GM23338 (cell line): ENCODE results near the gene CIAPIN1. TPM values are rescaled to one million over a fixed set of nuclear protein-coding genes. Genes with fewer than 3 reads are reported as not detected.

Experiments
- ATAC-seq: fragments of 200-7000 bp; cut with Tn5 transposase; 3 replicates; pipeline ENCODE4 v1.9.1; 2020
- DNase-seq: peaks from one replicate; pipeline ENCODE4 v3.0.0-alpha.2; 2015; ENCODE audit warnings: low spot score
- H2AFZ ChIP-seq: fragments of 200-600 bp; sonication (generic); 2 replicates; pipeline ENCODE4 v1.8.0; 2016; ENCODE audit warnings: antibody characterized with exemption, mild to moderate bottlenecking, moderate library complexity
- H3F3A ChIP-seq: fragments of 200-600 bp; sonication (generic); replicated peaks from 2 replicates; pipeline ENCODE4 v1.8.0; 2017; ENCODE audit warnings: antibody characterized with exemption, mixed run types, low read depth
- H3K27ac ChIP-seq: fragments of 200-600 bp; sonication (generic); 2 replicates; pipeline ENCODE4 v1.6.1; 2016; ENCODE audit warnings: low read depth
- H3K27me3 ChIP-seq: fragments of 200-600 bp; sonication (generic); 2 replicates; pipeline ENCODE4 v1.8.0; 2016; ENCODE audit warnings: mild to moderate bottlenecking, mixed run types, moderate library complexity; ENCODE audit not compliant: insufficient read depth
- H3K36me3 ChIP-seq: fragments of 200-600 bp; sonication (generic); 2 replicates; pipeline ENCODE4 v1.8.0; 2016; ENCODE audit warnings: mild to moderate bottlenecking; ENCODE audit not compliant: insufficient read depth
- H3K4me1 ChIP-seq: fragments of 200-600 bp; sonication (generic); 2 replicates; pipeline ENCODE4 v1.8.0; 2016; ENCODE audit warnings: mild to moderate bottlenecking, moderate library complexity; ENCODE audit not compliant: insufficient read depth
- H3K4me2 ChIP-seq: fragments of 200-600 bp; sonication (generic); 2 replicates; pipeline ENCODE4 v1.7.1; 2017; ENCODE audit warnings: mixed run types
- H3K4me3 ChIP-seq: fragments of 200-600 bp; sonication (generic); 2 replicates; pipeline ENCODE4 v1.6.1; 2016; ENCODE audit warnings: mixed run types
- H3K79me2 ChIP-seq: fragments of 200-600 bp; sonication (generic); replicated peaks from 2 replicates; pipeline ENCODE4 v1.8.0; 2017; ENCODE audit warnings: mild to moderate bottlenecking; ENCODE audit not compliant: insufficient read depth
- H3K9me2 ChIP-seq: fragments of 200-600 bp; sonication (generic); 2 replicates; pipeline ENCODE4 v1.8.0; 2017; ENCODE audit not compliant: insufficient read depth
- H4K20me1 ChIP-seq: fragments of 200-600 bp; sonication (generic); replicated peaks from 2 replicates; pipeline ENCODE4 v1.8.0; 2017; ENCODE audit warnings: mild to moderate bottlenecking; ENCODE audit not compliant: insufficient read depth
- H3K27ac Mint-ChIP-seq: 2 replicates; pipeline ENCODE4 v1.8.0; 2020; ENCODE audit warnings: inconsistent platforms, mild to moderate bottlenecking, moderate library complexity, mixed read lengths
- H3K27me3 Mint-ChIP-seq: 3 replicates; pipeline ENCODE4 v1.8.0; 2022; ENCODE audit warnings: low read depth, mild to moderate bottlenecking, moderate library complexity, mixed read lengths, inconsistent platforms; ENCODE audit not compliant: insufficient read depth, poor library complexity
- H3K36me3 Mint-ChIP-seq: 3 replicates; pipeline ENCODE4 v1.8.0; 2021; ENCODE audit warnings: low read depth, mild to moderate bottlenecking, inconsistent platforms, moderate library complexity, mixed read lengths
- H3K4me1 Mint-ChIP-seq: 3 replicates; pipeline ENCODE4 v1.8.0; 2020; ENCODE audit warnings: mild to moderate bottlenecking, inconsistent platforms, mixed read lengths
- H3K4me3 Mint-ChIP-seq: 3 replicates; pipeline ENCODE4 v1.8.0; 2021; ENCODE audit warnings: moderate library complexity, mild to moderate bottlenecking, inconsistent platforms, mixed read lengths
- H3K9me3 Mint-ChIP-seq: 3 replicates; pipeline ENCODE4 v1.8.0; 2020; ENCODE audit warnings: moderate library complexity, mild to moderate bottlenecking, inconsistent platforms, mixed read lengths
- CREB1 ChIP-seq: fragments of 250-450 bp; sonication (Bioruptor Pico); IDR thresholded peaks from 2 replicates; pipeline ENCODE4 v1.5.0; 2020; ENCODE audit warnings: low read depth, mild to moderate bottlenecking, moderate library complexity
- EZH2 ChIP-seq: fragments of 200-600 bp; sonication (generic); IDR thresholded peaks from one replicate; pipeline ENCODE4 v1.8.0; 2017; ENCODE audit warnings: antibody characterized with exemption, mild to moderate bottlenecking, low read depth; ENCODE audit not compliant: unreplicated experiment
- EZH2phosphoT487 ChIP-seq: fragments of 200-600 bp; sonication (generic); IDR thresholded peaks from one replicate; pipeline ENCODE4 v1.8.1; 2018; ENCODE audit warnings: antibody characterized with exemption; ENCODE audit not compliant: unreplicated experiment
- JUNB ChIP-seq: IDR thresholded peaks from one replicate; pipeline ENCODE4 v1.6.1; 2016; ENCODE audit warnings: antibody characterized with exemption; ENCODE audit not compliant: unreplicated experiment
- NANOG ChIP-seq: IDR thresholded peaks from 2 replicates; pipeline ENCODE4 v1.6.1; 2016; ENCODE audit warnings: antibody characterized with exemption, borderline replicate concordance
- POLR2AphosphoS5 ChIP-seq: IDR thresholded peaks from 2 replicates; pipeline ENCODE4 v1.6.1; 2016; ENCODE audit warnings: antibody characterized with exemption, low read depth
- STAT1 ChIP-seq: IDR thresholded peaks from one replicate; pipeline ENCODE4 v1.6.1; 2016; ENCODE audit warnings: antibody characterized with exemption; ENCODE audit not compliant: unreplicated experiment
- ZNF114 ChIP-seq: fragments of 250-450 bp; sonication (Bioruptor Pico); IDR thresholded peaks from 2 replicates; pipeline ENCODE4 v1.5.0; 2020; ENCODE audit warnings: mild to moderate bottlenecking, moderate library complexity
- ZNF331 ChIP-seq: fragments of 250-450 bp; sonication (Bioruptor Pico); IDR thresholded peaks from 2 replicates; pipeline ENCODE4 v1.5.0; 2020; ENCODE audit warnings: low read depth, mild to moderate bottlenecking, moderate library complexity
- polyA plus RNA-seq: library from polyadenylated mRNA; unstranded; fragments of >200 nt; fragmentation: Nextera tagmentation; extraction: Ambion mirVana; gene quantifications from 2 replicates; pipeline ENCODE4 v1.2.1, GENCODE V29; 2016
- total RNA-seq: library from RNA; depleted of rRNA; stranded (reverse); fragments of >200 nt; shearing (Covaris generic); gene quantifications from 2 replicates; pipeline ENCODE4 v1.2.3, GENCODE V29; 2014
- TF ChIP-seq, protein P1 (sequence below): fragments of 250-450 bp; sonication (Bioruptor Pico); IDR thresholded peaks from 2 replicates; pipeline ENCODE4 v1.5.0; 2020; ENCODE audit warnings: mild to moderate bottlenecking, moderate library complexity
- TF ChIP-seq, protein P2 (sequence below), 2 experiments: fragments of 200-600 bp in 1 of 2; sonication (generic) in 1 of 2; conservative IDR thresholded peaks; 2 replicates each; pipeline versions ENCODE4 v1.5.1 to v1.6.1; 2016 to 2017; ENCODE audit warnings: antibody characterized with exemption in 2 of 2, low read depth in 2 of 2, mild to moderate bottlenecking in 2 of 2, moderate library complexity in 1 of 2
- TF ChIP-seq, protein P3 (sequence below): IDR thresholded peaks from 2 replicates; pipeline ENCODE4 v1.6.1; 2016; ENCODE audit warnings: antibody characterized with exemption
- TF ChIP-seq, protein P4 (sequence below): IDR thresholded peaks from one replicate; pipeline ENCODE4 v1.6.1; 2018; ENCODE audit warnings: antibody characterized with exemption; ENCODE audit not compliant: unreplicated experiment

Gene CIAPIN1
- total and polyA plus RNA-seq, 2 experiments from 2014 or later = 36.5 to 75.4 TPM

DNA sequence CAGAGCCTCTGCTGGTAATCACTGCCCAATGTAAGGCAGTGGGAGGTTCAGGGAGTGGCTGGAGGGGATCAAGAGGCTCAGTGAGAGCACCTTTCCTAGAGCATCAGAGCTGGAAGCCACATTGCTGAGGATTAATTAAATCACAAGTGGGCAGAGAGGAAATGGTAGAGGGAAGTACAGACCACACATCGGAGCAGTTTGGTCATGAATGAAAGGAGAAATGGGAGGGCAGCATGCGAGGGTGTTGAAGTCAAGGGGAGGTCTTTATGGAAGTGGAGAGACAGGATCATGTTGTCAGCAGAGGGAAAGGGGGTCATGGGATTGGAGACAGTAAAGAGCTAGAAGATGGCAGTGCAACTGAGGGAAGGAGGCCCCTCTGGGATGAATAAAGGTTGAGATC lies 40.3 kb downstream of the CIAPIN1 start:
- Histone ChIP-seq H3F3A (no peaks in the 10 kb centered on the region), H2AFZ (no peak overlapping the region), H3K27ac (no peak overlapping the region), H3K4me1 (no peaks in the 10 kb centered on the region), H4K20me1 (no peaks in the 10 kb centered on the region), H3K27me3 (no peaks in the 10 kb centered on the region), H3K36me3 (no peaks in the 10 kb centered on the region), H3K4me3 (no peak overlapping the region), H3K9me2 (0 out of 2 replicates have a peak, but pooled peaks cover 4% of the 10 kb centered on the region), H3K4me2 (no peak overlapping the region), H3K79me2 (no peaks in the 10 kb centered on the region)
- ATAC-seq (no peak), DNase-seq (no peak)
- Mint-ChIP-seq H3K4me1 (peaks cover 5% of the 10 kb centered on the region; the same call in 1 of the 3 replicates), H3K4me3 (no peak overlapping the region), H3K36me3 (no peaks in the 10 kb centered on the region), H3K9me3 (no peaks in the 10 kb centered on the region), H3K27ac (no peak overlapping the region), H3K27me3 (peaks cover 11% of the 10 kb centered on the region)
- TF ChIP-seq JUNB (no peak), EZH2 (no peak), CREB1 (CRISPR knock-in tag) (no peak), NANOG (no peak), STAT1 (no peak), EZH2phosphoT487 (no peak), ZNF331 (CRISPR knock-in tag) (no peak), ZNF114 (CRISPR knock-in tag) (no peak), POLR2AphosphoS5 (no peak)
- TF ChIP-seq, protein P1, sequence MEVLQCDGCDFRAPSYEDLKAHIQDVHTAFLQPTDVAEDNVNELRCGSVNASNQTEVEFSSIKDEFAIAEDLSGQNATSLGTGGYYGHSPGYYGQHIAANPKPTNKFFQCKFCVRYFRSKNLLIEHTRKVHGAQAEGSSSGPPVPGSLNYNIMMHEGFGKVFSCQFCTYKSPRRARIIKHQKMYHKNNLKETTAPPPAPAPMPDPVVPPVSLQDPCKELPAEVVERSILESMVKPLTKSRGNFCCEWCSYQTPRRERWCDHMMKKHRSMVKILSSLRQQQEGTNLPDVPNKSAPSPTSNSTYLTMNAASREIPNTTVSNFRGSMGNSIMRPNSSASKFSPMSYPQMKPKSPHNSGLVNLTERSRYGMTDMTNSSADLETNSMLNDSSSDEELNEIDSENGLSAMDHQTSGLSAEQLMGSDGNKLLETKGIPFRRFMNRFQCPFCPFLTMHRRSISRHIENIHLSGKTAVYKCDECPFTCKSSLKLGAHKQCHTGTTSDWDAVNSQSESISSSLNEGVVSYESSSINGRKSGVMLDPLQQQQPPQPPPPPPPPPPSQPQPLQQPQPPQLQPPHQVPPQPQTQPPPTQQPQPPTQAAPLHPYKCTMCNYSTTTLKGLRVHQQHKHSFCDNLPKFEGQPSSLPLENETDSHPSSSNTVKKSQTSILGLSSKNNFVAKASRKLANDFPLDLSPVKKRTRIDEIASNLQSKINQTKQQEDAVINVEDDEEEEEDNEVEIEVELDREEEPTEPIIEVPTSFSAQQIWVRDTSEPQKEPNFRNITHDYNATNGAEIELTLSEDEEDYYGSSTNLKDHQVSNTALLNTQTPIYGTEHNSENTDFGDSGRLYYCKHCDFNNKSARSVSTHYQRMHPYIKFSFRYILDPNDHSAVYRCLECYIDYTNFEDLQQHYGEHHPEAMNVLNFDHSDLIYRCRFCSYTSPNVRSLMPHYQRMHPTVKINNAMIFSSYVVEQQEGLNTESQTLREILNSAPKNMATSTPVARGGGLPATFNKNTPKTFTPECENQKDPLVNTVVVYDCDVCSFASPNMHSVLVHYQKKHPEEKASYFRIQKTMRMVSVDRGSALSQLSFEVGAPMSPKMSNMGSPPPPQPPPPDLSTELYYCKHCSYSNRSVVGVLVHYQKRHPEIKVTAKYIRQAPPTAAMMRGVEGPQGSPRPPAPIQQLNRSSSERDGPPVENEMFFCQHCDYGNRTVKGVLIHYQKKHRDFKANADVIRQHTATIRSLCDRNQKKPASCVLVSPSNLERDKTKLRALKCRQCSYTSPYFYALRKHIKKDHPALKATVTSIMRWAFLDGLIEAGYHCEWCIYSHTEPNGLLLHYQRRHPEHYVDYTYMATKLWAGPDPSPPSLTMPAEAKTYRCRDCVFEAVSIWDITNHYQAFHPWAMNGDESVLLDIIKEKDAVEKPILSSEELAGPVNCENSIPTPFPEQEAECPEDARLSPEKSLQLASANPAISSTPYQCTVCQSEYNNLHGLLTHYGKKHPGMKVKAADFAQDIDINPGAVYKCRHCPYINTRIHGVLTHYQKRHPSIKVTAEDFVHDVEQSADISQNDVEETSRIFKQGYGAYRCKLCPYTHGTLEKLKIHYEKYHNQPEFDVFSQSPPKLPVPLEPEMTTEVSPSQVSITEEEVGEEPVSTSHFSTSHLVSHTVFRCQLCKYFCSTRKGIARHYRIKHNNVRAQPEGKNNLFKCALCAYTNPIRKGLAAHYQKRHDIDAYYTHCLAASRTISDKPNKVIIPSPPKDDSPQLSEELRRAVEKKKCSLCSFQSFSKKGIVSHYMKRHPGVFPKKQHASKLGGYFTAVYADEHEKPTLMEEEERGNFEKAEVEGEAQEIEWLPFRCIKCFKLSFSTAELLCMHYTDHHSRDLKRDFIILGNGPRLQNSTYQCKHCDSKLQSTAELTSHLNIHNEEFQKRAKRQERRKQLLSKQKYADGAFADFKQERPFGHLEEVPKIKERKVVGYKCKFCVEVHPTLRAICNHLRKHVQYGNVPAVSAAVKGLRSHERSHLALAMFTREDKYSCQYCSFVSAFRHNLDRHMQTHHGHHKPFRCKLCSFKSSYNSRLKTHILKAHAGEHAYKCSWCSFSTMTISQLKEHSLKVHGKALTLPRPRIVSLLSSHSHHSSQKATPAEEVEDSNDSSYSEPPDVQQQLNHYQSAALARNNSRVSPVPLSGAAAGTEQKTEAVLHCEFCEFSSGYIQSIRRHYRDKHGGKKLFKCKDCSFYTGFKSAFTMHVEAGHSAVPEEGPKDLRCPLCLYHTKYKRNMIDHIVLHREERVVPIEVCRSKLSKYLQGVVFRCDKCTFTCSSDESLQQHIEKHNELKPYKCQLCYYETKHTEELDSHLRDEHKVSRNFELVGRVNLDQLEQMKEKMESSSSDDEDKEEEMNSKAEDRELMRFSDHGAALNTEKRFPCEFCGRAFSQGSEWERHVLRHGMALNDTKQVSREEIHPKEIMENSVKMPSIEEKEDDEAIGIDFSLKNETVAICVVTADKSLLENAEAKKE (CRISPR knock-in tag) = no peak
- TF ChIP-seq, protein P2, sequence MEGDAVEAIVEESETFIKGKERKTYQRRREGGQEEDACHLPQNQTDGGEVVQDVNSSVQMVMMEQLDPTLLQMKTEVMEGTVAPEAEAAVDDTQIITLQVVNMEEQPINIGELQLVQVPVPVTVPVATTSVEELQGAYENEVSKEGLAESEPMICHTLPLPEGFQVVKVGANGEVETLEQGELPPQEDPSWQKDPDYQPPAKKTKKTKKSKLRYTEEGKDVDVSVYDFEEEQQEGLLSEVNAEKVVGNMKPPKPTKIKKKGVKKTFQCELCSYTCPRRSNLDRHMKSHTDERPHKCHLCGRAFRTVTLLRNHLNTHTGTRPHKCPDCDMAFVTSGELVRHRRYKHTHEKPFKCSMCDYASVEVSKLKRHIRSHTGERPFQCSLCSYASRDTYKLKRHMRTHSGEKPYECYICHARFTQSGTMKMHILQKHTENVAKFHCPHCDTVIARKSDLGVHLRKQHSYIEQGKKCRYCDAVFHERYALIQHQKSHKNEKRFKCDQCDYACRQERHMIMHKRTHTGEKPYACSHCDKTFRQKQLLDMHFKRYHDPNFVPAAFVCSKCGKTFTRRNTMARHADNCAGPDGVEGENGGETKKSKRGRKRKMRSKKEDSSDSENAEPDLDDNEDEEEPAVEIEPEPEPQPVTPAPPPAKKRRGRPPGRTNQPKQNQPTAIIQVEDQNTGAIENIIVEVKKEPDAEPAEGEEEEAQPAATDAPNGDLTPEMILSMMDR (conservative IDR thresholded peaks at IDR 0.05; ENCODE audit: low read depth in 2 of 2) = no peak
- TF ChIP-seq, protein P3, sequence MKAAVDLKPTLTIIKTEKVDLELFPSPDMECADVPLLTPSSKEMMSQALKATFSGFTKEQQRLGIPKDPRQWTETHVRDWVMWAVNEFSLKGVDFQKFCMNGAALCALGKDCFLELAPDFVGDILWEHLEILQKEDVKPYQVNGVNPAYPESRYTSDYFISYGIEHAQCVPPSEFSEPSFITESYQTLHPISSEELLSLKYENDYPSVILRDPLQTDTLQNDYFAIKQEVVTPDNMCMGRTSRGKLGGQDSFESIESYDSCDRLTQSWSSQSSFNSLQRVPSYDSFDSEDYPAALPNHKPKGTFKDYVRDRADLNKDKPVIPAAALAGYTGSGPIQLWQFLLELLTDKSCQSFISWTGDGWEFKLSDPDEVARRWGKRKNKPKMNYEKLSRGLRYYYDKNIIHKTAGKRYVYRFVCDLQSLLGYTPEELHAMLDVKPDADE = no peak
- TF ChIP-seq, protein P4, sequence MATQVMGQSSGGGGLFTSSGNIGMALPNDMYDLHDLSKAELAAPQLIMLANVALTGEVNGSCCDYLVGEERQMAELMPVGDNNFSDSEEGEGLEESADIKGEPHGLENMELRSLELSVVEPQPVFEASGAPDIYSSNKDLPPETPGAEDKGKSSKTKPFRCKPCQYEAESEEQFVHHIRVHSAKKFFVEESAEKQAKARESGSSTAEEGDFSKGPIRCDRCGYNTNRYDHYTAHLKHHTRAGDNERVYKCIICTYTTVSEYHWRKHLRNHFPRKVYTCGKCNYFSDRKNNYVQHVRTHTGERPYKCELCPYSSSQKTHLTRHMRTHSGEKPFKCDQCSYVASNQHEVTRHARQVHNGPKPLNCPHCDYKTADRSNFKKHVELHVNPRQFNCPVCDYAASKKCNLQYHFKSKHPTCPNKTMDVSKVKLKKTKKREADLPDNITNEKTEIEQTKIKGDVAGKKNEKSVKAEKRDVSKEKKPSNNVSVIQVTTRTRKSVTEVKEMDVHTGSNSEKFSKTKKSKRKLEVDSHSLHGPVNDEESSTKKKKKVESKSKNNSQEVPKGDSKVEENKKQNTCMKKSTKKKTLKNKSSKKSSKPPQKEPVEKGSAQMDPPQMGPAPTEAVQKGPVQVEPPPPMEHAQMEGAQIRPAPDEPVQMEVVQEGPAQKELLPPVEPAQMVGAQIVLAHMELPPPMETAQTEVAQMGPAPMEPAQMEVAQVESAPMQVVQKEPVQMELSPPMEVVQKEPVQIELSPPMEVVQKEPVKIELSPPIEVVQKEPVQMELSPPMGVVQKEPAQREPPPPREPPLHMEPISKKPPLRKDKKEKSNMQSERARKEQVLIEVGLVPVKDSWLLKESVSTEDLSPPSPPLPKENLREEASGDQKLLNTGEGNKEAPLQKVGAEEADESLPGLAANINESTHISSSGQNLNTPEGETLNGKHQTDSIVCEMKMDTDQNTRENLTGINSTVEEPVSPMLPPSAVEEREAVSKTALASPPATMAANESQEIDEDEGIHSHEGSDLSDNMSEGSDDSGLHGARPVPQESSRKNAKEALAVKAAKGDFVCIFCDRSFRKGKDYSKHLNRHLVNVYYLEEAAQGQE = no peak
